ENCODE data around the gene TMEM175.

Gene TMEM175

GRCh38 chr4:901192-901910 is 30.9 kb upstream of the TMEM175 start:
- no peak overlapping the region for H3K4me3 ChIP-seq (ENCODE audit: low read depth, low read length)
- no peak for DNase-seq (ENCODE audit: low read depth)
- no peak for TF ChIP-seq MYC (IDR thresholded peaks at IDR 0.05; ENCODE audit: low read depth, low read length)
- no peak for TF ChIP-seq MAX (IDR thresholded peaks at IDR 0.05; ENCODE audit: low read depth, low read length)
- TF ChIP-seq POLR2A (IDR thresholded peaks at IDR 0.05; ENCODE audit: extremely low read depth, insufficient read length), result no peak

DNA sequence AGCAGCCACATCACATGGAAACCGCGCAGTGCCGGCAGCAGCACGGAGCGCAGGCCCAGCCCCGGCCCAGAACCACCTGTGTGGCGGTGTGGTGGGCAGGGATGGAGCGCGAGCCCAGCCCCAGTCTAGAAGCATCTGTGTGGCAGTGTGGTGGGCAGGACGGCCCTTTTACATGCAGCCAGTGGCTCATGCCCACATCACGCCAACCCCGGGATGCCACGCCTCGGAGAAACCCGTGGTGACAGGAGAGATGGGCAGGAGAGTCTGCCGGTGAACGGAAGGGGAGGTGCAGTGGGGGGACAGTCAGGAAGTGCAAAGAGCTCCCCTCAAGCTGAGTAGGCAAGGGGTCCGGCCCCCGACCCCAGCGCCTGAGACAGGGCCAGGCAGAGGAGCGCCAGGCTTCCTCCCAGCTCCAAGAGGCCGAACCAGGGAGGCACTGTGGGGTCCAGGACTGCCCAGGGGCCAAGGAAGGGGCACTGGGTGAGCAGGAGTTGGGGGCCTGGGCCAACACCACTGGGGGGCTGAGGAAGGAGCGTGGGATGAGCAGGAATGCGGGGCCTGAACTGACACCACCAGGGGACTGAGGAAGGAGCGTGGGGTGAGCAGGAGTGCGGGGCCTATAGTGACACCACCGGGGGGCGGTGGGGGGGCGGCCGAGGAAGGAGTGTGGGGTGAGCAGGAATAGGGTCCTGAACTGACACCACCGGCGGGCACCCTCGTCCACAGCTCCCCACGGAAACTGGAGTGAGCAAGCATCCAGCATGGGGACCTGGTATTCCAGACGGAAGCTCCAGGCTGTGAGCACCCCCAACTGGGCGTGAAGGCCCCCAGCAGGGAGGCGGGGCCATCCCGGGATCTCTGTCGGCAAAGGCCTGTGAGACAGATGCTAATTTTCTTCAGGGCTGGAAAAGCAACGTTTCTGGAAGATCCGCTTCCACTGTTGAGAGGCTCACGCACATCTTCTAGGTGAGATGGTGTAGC is 28.9 kb upstream of the TMEM175 start:
- TF ChIP-seq MYC (IDR thresholded peaks at IDR 0.05; ENCODE audit: low read depth, low read length) (no peak), POLR2A (IDR thresholded peaks at IDR 0.05; ENCODE audit: extremely low read depth, insufficient read length) (no peak), MAX (IDR thresholded peaks at IDR 0.05; ENCODE audit: low read depth, low read length) (no peak), CTCF (IDR thresholded peaks at IDR 0.05; ENCODE audit: low read depth, low read length) (no peak)
- H3K4me3 ChIP-seq (ENCODE audit: low read depth, low read length), result no peak overlapping the region
- no peak for DNase-seq (ENCODE audit: low read depth)

DNA sequence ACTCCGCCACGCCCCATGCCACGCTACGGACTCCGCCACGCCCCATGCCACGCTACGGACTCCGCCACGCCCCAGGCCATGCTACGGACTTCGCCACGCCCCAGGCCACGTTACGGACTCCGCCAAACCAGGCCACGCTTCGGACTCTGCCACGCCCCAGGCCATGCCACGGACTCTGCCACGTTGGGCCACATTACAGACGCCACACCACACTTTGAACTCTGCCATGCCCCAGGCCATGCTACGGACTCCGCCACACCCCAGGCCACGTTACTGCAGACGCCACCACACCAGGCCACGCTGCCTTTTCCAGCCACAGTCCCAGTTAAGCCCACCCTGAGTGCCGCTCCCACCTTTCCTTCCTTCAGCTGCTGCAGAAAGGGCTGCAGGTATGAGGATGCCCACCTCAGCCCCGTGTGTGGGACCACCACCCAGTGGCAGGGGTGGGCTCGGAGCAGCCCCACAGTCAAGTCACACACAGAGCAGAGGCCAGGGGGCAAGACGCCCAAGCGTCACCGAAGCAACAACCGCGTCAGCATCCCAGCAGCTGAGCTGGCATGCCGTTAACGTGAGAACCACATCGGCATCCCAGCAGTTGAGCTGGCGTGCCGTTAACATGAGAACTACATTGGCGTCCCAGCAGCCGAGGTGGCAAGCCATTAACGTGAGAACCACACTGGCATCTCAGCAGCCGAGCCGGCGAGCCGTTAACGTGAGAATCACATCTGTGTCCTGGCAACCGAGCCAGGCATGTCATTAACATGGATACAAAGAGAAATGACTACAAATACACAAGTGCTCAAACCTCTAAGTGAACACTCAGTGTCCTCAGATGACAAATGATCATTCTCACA is 26.5 kb upstream of the TMEM175 start:
- DNase-seq (ENCODE audit: low read depth), result no peak
- TF ChIP-seq CTCF (IDR thresholded peaks at IDR 0.05; ENCODE audit: low read depth, low read length) (no peak), POLR2A (IDR thresholded peaks at IDR 0.05; ENCODE audit: extremely low read depth, insufficient read length) (no peak), MAX (IDR thresholded peaks at IDR 0.05; ENCODE audit: low read depth, low read length) (no peak), MYC (IDR thresholded peaks at IDR 0.05; ENCODE audit: low read depth, low read length) (no peak)
- H3K4me3 ChIP-seq (ENCODE audit: low read depth, low read length), result no peak overlapping the region

DNA sequence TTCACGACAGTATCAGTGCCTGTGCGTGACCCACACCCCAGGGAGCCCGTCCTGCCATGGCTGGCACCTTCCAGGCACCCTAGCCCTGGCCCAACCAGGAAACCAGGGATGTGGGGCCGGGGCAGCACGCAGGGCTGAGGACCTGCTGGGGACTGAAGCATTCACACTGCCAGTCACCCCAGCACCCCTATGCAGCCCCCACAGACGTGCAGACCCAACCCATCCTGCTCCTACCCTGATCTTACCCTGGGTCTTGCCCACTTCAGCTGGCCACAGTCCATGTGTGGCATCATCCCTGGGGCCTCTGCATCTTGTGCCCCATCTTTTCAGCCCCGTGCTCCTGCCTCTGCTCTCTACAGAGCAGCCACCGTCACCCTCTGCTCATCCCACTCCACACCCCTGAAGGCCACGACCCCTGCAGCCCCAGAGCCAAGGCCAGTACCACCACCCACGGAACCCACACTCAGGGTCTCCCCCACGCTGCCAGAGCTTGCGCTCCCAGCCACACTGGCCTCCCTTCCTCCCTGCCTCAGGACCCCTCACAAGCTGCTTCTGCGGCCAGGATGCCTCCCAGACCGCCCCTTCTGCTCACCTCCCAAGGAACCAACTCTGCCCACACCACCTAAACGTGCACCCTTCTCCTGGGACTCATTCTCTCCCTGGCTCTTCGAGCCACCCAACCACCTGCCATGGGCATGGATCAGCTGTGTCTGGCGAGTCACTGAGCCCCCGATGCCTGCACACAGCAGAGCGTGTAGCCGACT is 25.7 kb upstream of the TMEM175 start:
- no peak overlapping the region for H3K4me3 ChIP-seq (ENCODE audit: low read depth, low read length)
- no peak for DNase-seq (ENCODE audit: low read depth)
- TF ChIP-seq MAX (IDR thresholded peaks at IDR 0.05; ENCODE audit: low read depth, low read length) (no peak), MYC (IDR thresholded peaks at IDR 0.05; ENCODE audit: low read depth, low read length) (no peak), CTCF (IDR thresholded peaks at IDR 0.05; ENCODE audit: low read depth, low read length) (no peak), POLR2A (IDR thresholded peaks at IDR 0.05; ENCODE audit: extremely low read depth, insufficient read length) (no peak)

- no peak overlapping the region for H3K4me3 ChIP-seq (ENCODE audit: low read depth, low read length)
- DNase-seq (ENCODE audit: low read depth), result no peak
- TF ChIP-seq POLR2A (IDR thresholded peaks at IDR 0.05; ENCODE audit: extremely low read depth, insufficient read length), result no peak
- no peak for TF ChIP-seq CTCF (IDR thresholded peaks at IDR 0.05; ENCODE audit: low read depth, low read length)
- TF ChIP-seq MYC (IDR thresholded peaks at IDR 0.05; ENCODE audit: low read depth, low read length), result no peak
- no peak for TF ChIP-seq MAX (IDR thresholded peaks at IDR 0.05; ENCODE audit: low read depth, low read length)
These were observed 25.2 kb upstream of the TMEM175 start for GRCh38 chr4:907103-907400.
